ENCODE data around the gene NPAS3.

The NPAS3 gene

GRCh38 chr14:33793398-33794110 lies 854.9 kb downstream of the NPAS3 start:
- DNase-seq (ENCODE audit: low read depth) = no peak

GRCh38 chr14:33794791-33795305 lies 856.2 kb downstream of the NPAS3 start:
- no peak for DNase-seq (ENCODE audit: low read depth)

- DNase-seq (ENCODE audit: low read depth) = no peak
These were observed 857.7 kb downstream of the NPAS3 start for GRCh38 chr14:33796356-33796755.

GRCh38 chr14:33799705-33800570 lies 861.3 kb downstream of the NPAS3 start:
- no peak for DNase-seq (ENCODE audit: low read depth)

GRCh38 chr14:33800735-33801163 lies 862.1 kb downstream of the NPAS3 start:
- no peak for DNase-seq (ENCODE audit: low read depth)

GRCh38 chr14:33802737-33803136 lies 864.1 kb downstream of the NPAS3 start:
- no peak for DNase-seq (ENCODE audit: low read depth)

GRCh38 chr14:33805593-33805992 lies 866.9 kb downstream of the NPAS3 start:
- no peak for DNase-seq (ENCODE audit: low read depth)

- no peak for DNase-seq (ENCODE audit: low read depth)
These were observed 868.2 kb downstream of the NPAS3 start for GRCh38 chr14:33806905-33807304.

GRCh38 chr14:33808187-33808586 lies 869.5 kb downstream of the NPAS3 start:
- DNase-seq (ENCODE audit: low read depth) = no peak

- no peak for DNase-seq (ENCODE audit: low read depth)
These were observed 870.8 kb downstream of the NPAS3 start for GRCh38 chr14:33809396-33809981.

- DNase-seq (ENCODE audit: low read depth) = no peak
These were observed 871.6 kb downstream of the NPAS3 start for GRCh38 chr14:33810308-33810707.

GRCh38 chr14:33811721-33812120 lies 873.0 kb downstream of the NPAS3 start:
- DNase-seq (ENCODE audit: low read depth) = no peak

- DNase-seq (ENCODE audit: low read depth) = no peak
These were observed 873.5 kb downstream of the NPAS3 start for GRCh38 chr14:33812181-33812580.

- DNase-seq (ENCODE audit: low read depth) = no peak
These were observed 873.9 kb downstream of the NPAS3 start for GRCh38 chr14:33812601-33813000.

- no peak for DNase-seq (ENCODE audit: low read depth)
These were observed 875.3 kb downstream of the NPAS3 start for GRCh38 chr14:33814010-33814409.

GRCh38 chr14:33833706-33834465 lies 895.2 kb downstream of the NPAS3 start:
- DNase-seq (ENCODE audit: low read depth) = no peak

GRCh38 chr14:33834466-33835260 lies 896.0 kb downstream of the NPAS3 start:
- DNase-seq (ENCODE audit: low read depth) = no peak

GRCh38 chr14:33835261-33835655 lies 896.6 kb downstream of the NPAS3 start:
- DNase-seq (ENCODE audit: low read depth) = no peak

- DNase-seq (ENCODE audit: low read depth) = no peak
These were observed 897.0 kb downstream of the NPAS3 start for GRCh38 chr14:33835677-33836076.

- no peak for DNase-seq (ENCODE audit: low read depth)
These were observed 897.7 kb downstream of the NPAS3 start for GRCh38 chr14:33836203-33836899.
